Measurements from ENCODE around the gene KRTAP4-4.
"Not testable (repeated sequence)": the region's sequence is repeated elsewhere in the genome, so short reads cannot be mapped to it uniquely, and the experiment has no call there.

KRTAP4-4 gene

DNA sequence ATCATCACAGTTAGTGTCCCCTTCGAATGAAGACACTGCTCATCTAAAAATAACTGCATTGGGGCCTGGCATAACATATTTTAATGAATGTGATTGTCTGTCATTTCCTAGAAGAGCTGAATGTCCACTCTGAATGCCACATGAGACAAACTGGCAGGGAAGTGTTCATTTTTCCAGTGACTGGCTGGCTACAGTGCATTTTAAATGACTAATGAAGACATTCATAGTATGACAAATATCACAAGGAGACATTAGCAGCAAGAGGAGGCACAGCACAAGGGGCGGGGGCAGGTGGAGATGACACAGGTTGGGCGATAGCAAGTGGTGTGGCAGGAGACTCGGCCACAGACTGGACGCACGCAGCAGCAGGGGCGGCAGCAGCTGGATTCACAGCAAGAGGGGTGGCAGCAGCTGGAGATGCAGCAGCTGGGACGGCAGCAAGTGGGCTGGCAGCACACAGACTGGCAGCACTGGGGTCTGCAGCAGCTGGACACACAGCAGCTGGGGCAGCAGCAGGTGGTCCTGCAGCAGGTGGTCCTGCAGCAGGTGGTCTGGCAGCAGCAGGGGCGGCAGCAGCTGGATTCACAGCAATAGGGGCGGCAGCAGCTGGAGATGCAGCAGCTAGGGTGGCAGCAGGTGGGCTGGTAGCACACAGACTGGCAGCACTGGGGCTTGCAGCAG, 11.4 kb downstream of the KRTAP4-4 start:
- DNase-seq (ENCODE audit: low read depth in 2 of 2, low spot score in 1 of 2): not testable (repeated sequence)

DNA sequence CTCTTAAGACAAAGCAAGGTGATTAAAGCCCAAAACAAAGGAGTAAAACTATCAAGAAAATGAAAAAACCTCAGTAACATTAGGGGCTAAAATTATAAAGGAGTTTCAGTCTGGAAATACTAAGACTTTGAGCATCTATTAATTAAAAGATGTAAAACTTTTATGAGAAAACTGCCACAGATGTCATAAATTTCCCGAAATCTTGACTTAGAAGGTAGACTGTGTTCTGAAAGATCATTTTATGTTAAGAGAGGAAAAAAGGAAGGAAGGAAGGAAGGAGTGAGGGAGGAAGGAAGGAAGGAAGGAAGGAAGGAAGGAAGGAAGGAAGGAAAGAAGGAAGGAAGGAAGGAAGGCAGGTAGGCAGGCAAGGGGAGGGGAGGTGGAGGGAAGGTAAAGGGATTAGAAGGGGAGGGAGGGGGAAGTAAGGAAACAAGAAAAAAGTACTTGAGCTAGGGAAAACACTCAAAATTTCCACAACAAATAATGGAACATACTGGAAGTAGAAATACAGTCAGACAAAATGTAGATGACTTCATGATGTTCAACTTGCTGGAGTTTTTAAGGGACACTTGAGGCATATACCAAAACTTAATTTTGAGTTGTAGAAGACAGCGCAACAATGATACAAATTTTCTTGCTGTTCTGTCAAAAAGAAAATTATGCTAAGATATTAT, 12.9 kb downstream of the KRTAP4-4 start:
- DNase-seq (ENCODE audit: low read depth in 2 of 2, low spot score in 1 of 2): no peak

DNA sequence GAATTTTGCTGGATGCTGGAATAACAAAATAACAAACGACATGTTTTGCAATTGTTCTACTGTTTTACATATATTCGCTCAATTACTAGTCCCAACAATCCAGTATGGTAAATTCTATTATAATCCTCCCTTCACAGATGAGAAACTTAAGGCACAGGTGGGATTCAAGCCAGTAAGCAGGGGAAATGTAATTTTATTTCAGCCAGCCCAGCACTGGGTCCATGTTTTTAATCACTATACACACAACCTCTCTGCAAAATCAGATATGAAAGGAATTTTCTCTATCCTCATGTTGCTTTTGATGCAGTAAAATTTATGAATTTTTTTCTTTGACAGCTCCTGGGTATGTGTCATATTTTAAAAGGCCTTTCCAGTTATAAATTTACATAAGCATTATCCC, 15.3 kb downstream of the KRTAP4-4 start:
- DNase-seq (ENCODE audit: low read depth in 2 of 2, low spot score in 1 of 2): no peak

DNA sequence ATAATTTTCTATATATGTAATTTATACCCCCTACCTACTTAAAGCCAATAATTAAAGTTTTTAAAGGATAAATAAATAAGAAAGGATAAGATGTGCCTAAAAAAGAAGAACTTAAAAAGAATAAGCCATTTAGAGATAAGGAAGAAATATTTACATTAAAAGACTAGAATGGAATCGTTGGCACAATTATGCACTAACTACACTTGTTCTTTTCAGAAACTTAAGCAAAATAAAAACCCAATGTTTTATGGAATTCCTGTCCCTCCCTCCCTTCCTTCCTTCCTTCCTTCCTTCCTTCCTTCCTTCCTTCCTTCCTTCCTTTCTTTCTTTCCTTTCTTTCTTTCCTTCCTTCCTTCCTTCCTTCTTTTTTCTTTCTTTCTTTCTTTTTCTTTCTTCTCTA, 15.7 kb downstream of the KRTAP4-4 start:
- DNase-seq (ENCODE audit: low read depth in 2 of 2, low spot score in 1 of 2): no peak

DNA sequence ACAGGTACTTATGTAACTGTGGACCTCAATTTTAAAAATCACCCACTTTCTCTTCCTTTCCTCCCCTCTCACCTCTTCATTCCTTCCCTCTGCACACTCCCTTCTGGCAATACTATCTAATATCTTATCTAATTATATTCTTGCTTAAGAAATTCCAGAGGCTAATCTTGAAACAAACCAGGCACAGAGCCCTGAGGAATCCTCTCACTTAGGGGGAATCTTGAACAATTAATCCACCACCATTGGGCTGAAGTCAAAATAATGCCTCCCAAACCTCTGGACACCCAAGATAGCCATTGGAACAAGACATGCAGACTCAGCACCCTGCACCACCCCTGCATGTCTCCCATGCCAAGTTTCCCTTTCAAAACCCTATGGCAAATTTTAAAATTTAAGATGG, 19.2 kb downstream of the KRTAP4-4 start:
- no peak for DNase-seq (ENCODE audit: low read depth in 2 of 2, low spot score in 1 of 2)

DNA sequence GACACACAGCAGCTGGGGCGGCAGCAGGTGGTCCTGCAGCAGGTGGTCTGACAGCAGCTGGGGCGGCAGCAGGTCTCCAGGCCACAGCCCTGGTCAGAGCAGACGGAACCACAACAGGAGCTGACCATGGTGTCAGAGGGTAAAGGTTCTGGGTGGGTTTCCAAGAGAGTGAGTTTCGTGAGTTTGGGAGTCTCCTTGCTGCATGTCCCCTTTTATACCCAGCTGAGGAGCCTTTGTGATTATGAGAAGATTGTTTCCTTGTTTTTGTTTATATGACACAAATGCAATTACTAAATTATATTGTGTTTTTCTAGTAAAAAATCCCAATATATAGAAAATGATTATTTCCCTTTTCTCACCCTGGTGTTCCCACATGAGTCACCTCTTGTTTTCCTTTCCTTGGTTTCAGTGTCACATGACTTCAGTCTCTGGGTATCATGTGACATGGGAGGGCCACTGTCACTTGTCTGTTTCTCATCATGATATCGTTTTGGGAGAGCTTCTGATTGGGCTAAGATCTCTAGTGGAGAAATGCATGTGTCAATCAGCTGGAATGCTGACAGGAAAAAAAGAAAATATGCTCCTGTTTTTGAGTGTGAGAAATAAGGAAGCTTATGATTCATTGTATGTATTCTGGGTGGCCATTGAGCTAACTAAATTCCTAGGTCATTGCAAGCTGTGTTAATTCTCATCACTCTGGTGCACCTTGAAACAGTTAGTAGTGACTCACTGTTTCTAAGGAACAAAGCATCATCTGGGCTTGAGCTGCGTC, 20.0 kb downstream of the KRTAP4-4 start, which contains the start of gene KRTAP4-6:
TSS of gene KRTAP4-6 (minus strand) at position 185 of the 772 bp plus-strand sequence. CDS start at position 128, 57 bp downstream.
- no peak for DNase-seq (ENCODE audit: low read depth in 2 of 2, low spot score in 1 of 2)

DNA sequence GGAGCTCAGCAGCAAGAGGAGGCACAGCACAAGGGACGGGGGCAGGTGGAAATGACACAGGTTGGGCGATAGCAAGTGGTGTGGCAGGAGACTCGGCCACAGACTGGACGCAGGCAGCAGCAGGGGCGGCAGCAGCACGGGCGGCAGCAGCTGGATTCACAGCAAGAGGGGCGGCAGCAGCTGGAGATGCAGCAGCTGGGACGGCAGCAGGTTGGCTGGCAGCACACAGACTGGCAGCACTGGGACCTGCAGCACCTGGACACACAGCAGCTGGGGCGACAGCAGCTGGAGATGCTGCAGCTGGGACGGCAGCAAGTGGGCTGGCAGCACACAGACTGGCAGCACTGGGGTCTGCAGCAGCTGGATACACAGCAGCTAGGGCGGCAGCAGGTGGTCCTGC, 20.7 kb downstream of the KRTAP4-4 start:
- DNase-seq (ENCODE audit: low read depth in 2 of 2, low spot score in 1 of 2): not testable (repeated sequence)

DNA sequence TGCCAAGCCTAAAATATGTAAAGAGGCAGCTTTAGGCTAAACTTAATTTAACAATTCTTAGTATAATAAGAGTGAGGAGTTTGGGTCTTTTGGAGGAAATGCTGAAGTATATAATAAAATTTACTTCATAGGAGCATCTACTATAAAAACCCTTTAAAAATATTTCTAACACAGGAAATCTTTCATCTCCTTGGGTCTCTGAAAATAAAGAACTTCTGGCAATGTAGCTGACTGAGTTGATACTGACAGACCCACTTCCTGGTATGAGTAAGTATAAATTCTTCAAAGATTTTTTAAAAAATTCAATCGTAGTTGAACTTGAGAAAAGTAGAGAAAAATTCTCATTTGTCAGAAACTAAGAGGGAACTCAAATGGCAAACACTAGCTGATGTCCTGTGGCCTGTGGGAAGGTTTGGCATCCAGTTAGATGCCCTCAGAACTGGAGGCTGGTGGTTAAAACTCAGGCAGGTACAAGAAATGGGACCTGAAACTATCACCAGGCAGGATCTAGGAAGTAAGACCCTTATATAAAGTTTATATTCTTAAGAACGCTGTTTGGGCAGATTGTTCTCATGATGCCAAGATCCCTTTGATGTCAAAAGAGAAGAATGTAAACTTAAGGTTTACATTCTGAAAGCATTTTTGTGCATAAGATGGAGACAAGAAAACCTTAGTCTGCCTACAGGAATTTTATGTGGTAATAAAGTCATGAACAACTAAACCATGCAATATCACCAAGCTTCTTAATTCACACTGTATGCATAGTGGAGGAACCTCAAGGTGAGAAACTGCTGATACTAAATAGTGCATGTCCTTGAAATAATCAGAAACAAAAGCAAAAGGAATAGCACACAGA, 26.4 kb downstream of the KRTAP4-4 start:
- no peak for DNase-seq (ENCODE audit: low read depth in 2 of 2, low spot score in 1 of 2)

DNA sequence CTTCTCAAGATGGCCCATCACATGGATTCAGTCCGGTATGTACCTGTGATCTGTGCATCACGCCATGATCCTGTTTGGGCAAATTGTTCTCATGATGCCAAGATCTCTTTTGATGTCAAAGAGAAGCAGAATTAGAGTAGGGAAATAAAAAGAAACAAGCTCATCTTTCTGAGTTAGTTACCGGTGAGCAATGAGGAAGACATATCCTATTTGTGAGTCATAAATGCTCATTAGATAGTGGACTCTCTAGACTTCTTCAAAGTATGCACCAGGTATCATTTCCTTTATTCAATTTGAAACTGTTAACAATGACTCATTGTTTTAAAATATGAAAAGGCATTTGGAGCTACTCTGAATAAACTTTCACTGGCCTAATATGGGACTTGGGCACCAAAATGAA, 28.6 kb downstream of the KRTAP4-4 start:
- no peak for DNase-seq (ENCODE audit: low read depth in 2 of 2, low spot score in 1 of 2)

DNA sequence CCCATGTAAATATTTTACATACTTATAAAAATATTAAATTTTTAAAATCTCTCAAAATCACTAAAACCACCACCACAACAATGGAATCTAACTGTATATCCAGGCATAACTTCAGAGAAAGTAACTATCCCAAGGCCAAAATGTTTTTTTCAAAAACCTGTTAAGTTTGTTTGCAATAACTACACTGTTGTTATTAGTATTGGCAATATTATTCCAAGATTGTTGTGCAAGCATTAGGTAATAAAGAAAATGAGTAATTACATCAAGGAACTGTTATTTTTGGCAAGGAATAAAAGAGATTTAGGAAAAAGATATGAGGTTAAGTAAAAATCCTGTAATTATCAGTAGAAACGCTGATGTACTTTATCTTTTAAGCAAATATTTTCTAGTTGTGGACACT, 33.2 kb downstream of the KRTAP4-4 start:
- no peak for DNase-seq (ENCODE audit: low read depth in 2 of 2, low spot score in 1 of 2)

DNA sequence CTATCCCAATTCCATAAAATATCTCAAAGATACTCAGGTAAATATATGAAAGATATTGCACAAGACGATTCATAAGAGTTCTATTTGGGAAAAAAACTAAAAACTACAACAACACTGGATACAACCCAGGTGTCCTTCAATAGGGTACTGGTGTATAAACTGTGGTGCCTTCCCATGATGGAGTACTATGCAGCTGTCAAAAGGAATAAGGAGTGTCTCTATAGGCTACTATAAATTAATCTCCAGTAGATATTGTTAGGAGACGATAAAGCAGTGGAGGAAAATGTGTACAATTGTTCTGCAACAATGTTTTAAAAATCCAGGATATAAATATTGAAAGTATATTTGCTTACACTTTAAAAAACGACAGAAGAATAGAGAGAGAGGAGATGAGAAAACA, 34.1 kb downstream of the KRTAP4-4 start:
- no peak for DNase-seq (ENCODE audit: low read depth in 2 of 2, low spot score in 1 of 2)

DNA sequence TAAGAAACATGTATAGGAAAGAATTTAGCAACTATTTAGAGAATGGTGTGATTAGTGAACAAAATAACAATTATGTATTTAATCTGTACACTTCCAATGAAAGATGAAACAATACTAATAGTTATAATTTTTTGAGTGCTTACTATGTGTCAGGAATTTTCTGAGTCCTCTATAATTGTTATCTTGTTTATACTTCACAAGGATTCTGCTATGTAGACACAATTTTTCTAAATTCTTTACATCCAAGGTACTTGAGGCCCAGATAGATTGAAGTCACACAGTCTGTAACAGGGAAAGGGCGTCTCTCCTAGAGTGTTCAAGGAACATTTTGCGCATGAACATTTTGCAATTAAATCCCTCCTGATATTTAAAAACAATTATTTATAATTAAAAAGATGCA, 35.5 kb downstream of the KRTAP4-4 start:
- no peak for DNase-seq (ENCODE audit: low read depth in 2 of 2, low spot score in 1 of 2)

DNA sequence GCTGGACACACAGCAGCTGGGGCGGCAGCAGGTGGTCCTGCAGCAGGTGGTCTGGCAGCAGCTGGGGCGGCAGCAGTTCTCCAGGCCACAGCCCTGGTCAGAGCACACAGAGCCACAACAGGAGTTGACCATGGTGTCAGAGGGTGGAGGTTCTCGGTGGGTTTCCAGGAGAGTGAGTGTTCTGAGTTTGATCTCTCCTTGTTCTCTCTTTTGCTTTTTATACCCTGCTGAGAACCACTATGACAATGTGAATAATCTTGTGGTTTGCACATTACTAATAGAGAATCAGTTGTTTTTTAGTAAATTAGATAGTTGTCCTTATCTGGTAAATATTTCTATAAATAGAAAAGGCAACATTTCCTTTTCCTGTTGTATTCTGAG, 36.6 kb downstream of the KRTAP4-4 start, which contains the start of gene KRTAP4-12:
TSS of gene KRTAP4-12 (minus strand) at position 192 of the 381 bp plus-strand sequence. CDS start at position 132, 60 bp downstream.
- not testable (repeated sequence) for DNase-seq (ENCODE audit: low read depth in 2 of 2, low spot score in 1 of 2)

DNA sequence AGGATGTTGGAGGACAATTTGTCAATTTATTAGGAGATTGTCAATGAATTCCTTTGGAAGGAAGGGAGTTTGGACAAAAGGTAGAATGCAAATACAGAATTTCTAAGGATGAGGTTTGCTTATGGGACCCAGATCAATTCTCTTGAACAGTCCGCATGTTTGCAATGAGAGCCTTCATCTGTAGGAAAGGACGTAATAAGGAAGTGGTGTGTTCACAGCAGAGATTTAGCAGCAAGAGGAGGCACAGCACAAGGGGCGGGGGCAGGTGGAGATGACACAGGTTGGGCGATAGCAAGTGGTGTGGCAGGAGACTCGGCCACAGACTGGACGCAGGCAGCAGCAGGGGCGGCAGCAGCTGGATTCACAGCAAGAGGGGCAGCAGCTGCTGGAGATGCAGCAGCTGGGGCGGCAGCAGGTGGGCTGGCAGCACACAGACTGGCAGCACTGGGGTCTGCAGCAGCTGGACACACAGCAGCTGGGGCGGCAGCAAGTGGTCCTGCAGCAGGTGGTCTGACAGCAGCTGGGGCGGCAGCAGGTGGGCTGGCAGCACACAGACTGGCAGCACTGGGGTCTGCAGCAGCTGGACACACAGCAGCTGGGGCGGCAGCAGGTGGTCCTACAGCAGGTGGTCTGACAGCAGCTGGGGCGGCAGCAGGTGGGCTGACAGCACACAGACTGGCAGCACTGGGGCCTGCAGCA, 37.1 kb downstream of the KRTAP4-4 start:
- DNase-seq (ENCODE audit: low read depth in 2 of 2, low spot score in 1 of 2): not testable (repeated sequence)

DNA sequence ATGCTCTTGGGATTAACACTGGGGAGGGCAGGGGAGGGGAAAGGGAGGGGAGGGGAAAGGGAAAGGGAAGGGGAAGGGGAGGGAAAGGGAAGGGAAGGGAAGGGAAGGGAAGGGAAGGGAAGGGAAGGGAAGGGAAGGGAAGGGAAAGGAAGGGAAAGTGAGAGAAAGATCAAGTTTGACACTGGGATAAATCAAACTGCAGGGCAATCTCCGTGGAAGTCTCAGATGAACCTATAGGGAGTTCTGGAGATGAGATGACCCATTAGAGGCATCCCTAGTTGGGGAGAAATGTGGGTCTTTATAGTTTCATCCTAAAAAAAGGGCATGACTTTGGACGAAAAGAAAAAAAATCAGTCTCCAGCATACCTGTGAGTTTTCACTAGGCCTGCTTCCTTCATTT, 38.8 kb downstream of the KRTAP4-4 start:
- no peak for DNase-seq (ENCODE audit: low read depth in 2 of 2, low spot score in 1 of 2)

DNA sequence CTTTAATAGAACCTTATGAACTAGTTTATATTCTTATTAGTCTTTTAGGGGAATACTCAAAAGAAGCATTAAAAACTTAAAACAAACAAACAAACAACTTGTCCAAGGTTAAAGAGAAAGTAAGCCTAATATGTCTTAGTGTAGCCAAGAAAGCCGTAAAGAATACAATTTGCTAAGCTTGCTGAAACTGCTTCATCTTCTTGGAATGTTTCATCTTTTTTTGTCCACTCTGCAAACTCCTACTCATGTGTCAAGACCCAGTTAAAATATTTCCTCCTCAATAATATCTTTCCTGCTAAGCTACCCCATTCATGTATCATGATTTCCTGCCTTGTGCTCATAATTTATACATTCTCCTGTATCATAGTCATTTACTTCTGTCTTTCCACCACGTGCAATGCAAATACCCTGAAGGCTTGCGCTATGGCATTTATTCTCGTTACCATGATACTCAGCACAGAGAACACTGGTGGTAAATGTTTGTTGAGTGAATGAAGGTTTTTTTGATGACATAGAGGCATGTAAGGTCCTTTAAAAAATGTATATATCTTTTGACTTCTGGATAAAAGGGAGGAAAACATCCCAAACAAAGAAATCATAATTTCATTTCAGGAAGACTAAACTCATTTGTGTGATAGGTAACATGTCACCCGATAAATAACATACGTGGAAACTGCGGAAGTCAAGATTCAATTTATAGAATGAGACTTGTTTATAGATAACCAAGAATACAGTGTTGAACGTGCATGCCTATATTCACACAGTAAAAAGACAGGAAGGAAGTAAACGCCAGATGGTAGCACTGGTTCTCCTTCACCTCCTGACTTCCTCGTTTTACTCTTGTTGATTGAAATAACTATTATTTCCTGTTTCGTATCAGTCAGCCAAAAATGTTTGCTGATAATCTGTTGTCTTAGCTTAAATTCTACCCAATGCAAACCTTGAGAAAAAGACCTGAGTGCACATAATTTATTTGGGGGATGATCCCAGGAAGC, 40.6 kb downstream of the KRTAP4-4 start:
- not testable (repeated sequence) for DNase-seq (ENCODE audit: low read depth in 2 of 2, low spot score in 1 of 2)

DNA sequence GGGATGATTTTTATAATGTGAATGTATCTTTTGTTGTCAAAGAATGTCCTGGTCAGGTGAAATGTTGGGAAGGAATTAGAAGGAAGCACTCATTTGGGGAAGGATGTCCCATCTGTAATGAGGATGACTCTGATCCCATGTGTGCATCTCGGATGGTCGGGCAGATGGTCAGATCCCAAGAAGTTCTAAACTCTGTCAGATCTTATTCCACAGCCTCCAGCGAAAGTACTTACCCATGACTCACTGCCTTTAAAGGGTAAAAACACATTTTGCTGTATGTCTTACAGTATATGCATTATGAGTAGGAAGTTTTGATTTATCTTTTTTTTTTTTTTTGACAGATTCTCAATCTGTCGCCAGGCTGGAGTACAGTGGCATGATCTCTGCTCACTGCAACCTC, 41.8 kb downstream of the KRTAP4-4 start:
- DNase-seq (ENCODE audit: low read depth in 2 of 2, low spot score in 1 of 2): no peak

DNA sequence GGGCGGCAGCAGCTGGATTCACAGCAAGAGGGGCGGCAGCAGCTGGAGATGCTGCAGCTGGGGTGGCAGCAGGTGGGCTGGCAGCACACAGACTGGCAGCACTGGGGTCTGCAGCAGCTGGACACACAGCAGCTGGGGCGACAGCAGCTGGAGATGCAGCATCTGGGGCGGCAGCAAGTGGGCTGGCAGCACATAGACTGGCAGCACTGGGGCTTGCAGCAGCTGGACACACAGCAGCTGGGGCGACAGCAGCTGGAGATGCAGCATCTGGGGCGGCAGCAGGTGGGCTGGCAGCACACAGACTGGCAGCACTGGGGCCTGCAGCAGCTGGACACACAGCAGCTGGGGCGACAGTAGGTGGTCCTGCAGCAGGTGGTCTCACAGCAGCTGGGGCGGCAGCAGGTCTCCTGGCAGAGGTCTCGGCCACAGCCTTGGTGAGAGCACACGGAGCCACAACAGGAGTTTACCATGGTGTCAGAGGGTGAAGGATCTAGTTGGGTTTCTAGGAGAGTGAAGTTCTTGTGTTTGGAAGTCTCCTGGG, 42.6 kb downstream of the KRTAP4-4 start, which contains the start of gene KRTAP4-11:
TSS of gene KRTAP4-11 (minus strand) at position 528 of the 541 bp plus-strand sequence. CDS start at position 470, 58 bp downstream.
- not testable (repeated sequence) for DNase-seq (ENCODE audit: low read depth in 2 of 2, low spot score in 1 of 2)

DNA sequence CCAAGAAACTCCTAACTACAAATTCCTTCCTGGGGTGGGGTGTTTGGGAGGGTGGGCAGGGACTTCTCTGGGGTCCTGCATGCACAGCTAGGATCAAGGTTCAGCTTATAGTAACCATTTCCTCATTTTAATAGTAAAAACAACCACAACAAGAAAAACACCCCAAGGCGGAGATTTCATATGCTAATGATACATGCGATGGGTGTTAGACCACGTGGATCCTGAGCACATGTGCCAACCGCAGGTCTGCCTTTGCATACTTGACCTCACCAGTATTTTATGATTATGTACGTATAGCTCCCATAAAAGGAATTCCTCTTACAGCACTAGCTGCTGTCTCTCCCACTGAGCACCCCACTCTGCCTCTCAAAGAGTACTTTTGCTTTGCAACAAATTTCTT, 44.3 kb downstream of the KRTAP4-4 start:
- DNase-seq (ENCODE audit: low read depth in 2 of 2, low spot score in 1 of 2): no peak

Data from stimulated activated CD8-positive, alpha-beta memory T cell treated with anti-CD3 and anti-CD28 coated beads, Interleukin-4, amount 100 ng/mL, for 1 hour (primary cell).